WTC11 (cell line): ENCODE data around the gene NFIA. TPM values are rescaled to one million over a fixed set of nuclear protein-coding genes. Genes with fewer than 3 reads are reported as not detected.

Source experiments
- ATAC-seq: fragments of 200-7000 bp; cut with Tn5 transposase; 2 replicates; pipeline ENCODE4 v1.10.0; 2021; ENCODE audit warnings: mild to moderate bottlenecking, moderate library complexity
- CTCF ChIA-PET: fragments of 300-600 bp; sonication (Branson Sonifier 250); formaldehyde crosslinking; loops from one replicate; lab custom pipeline; 2021; ENCODE audit warnings: antibody characterized with exemption; lab: Charles Lee
- POLR2A ChIA-PET: fragments of 350-600 bp; sonication (Branson Sonifier 250); formaldehyde crosslinking; loops from one replicate; lab custom pipeline; 2021; ENCODE audit warnings: antibody characterized with exemption; lab: Charles Lee
- DNase-seq: peaks from one replicate; pipeline ENCODE4 v3.0.0; 2021; ENCODE audit warnings: low spot score
- H3K27ac Mint-ChIP-seq: 2 replicates; pipeline ENCODE4 v1.8.0; 2021; ENCODE audit warnings: mixed read lengths
- H3K27me3 Mint-ChIP-seq: 2 replicates; pipeline ENCODE4 v1.8.0; 2021; ENCODE audit warnings: low read depth, mild to moderate bottlenecking, moderate library complexity, mixed read lengths
- H3K36me3 Mint-ChIP-seq: 2 replicates; pipeline ENCODE4 v1.8.0; 2021; ENCODE audit warnings: mixed read lengths
- H3K4me1 Mint-ChIP-seq: 2 replicates; pipeline ENCODE4 v1.8.0; 2022; ENCODE audit warnings: mixed read lengths
- H3K4me3 Mint-ChIP-seq: 2 replicates; pipeline ENCODE4 v1.8.0; 2021; ENCODE audit warnings: mild to moderate bottlenecking, moderate library complexity, mixed read lengths
- H3K9me3 Mint-ChIP-seq: 2 replicates; pipeline ENCODE4 v1.8.0; 2021; ENCODE audit warnings: mixed read lengths
- AR ChIP-seq: fragments of 250-450 bp; sonication (Bioruptor Pico); IDR thresholded peaks from 2 replicates; pipeline ENCODE4 v1.9.0; 2021; ENCODE audit warnings: mild to moderate bottlenecking
- CREB1 ChIP-seq: sonication (generic); formaldehyde crosslinking; IDR thresholded peaks from 2 replicates; pipeline ENCODE4 v1.8.0; 2023; ENCODE audit warnings: mild to moderate bottlenecking, missing genetic modification reagents
- ELF4 ChIP-seq: sonication (generic); formaldehyde crosslinking; IDR thresholded peaks from 2 replicates; pipeline ENCODE4 v1.8.1; 2022; ENCODE audit warnings: low read depth, mild to moderate bottlenecking, moderate library complexity, missing genetic modification reagents
- EMX1 ChIP-seq: fragments of 250-450 bp; sonication (Bioruptor Pico); IDR thresholded peaks from 2 replicates; pipeline ENCODE4 v1.8.0; 2021; ENCODE audit warnings: mild to moderate bottlenecking
- FOXK1 ChIP-seq: sonication (generic); formaldehyde crosslinking; IDR thresholded peaks from 2 replicates; pipeline ENCODE4 v1.8.0; 2022; ENCODE audit warnings: mild to moderate bottlenecking, moderate library complexity, missing genetic modification reagents
- FOXP1 ChIP-seq: sonication (generic); formaldehyde crosslinking; IDR thresholded peaks from 2 replicates; pipeline ENCODE4 v1.8.0; 2022; ENCODE audit warnings: missing genetic modification reagents, mild to moderate bottlenecking, moderate library complexity, borderline replicate concordance
- GRHL2 ChIP-seq: fragments of 250-450 bp; sonication (Bioruptor Pico); IDR thresholded peaks from 2 replicates; pipeline ENCODE4 v1.8.0; 2022; ENCODE audit warnings: mild to moderate bottlenecking, moderate library complexity; ENCODE audit not compliant: insufficient replicate concordance, severe bottlenecking
- IRF2 ChIP-seq: sonication (generic); formaldehyde crosslinking; IDR thresholded peaks from 2 replicates; pipeline ENCODE4 v1.8.0; 2022; ENCODE audit warnings: low read depth, missing genetic modification reagents, borderline replicate concordance
- MAX ChIP-seq: sonication (generic); formaldehyde crosslinking; IDR thresholded peaks from 2 replicates; pipeline ENCODE4 v1.8.0; 2022; ENCODE audit warnings: mild to moderate bottlenecking, missing genetic modification reagents
- NFE2L1 ChIP-seq: sonication (generic); formaldehyde crosslinking; IDR thresholded peaks from 2 replicates; pipeline ENCODE4 v1.8.1; 2023; ENCODE audit warnings: missing genetic modification reagents
- NR1H2 ChIP-seq: sonication (generic); formaldehyde crosslinking; IDR thresholded peaks from 2 replicates; pipeline ENCODE4 v1.9.0; 2021; ENCODE audit warnings: mild to moderate bottlenecking, moderate library complexity, missing genetic modification reagents
- NR3C1 ChIP-seq: sonication (generic); formaldehyde crosslinking; conservative IDR thresholded peaks from 2 replicates; pipeline ENCODE4 v1.8.1; 2023; ENCODE audit warnings: low read depth, mild to moderate bottlenecking, missing genetic modification reagents
- ZNF121 ChIP-seq: sonication (generic); formaldehyde crosslinking; IDR thresholded peaks from 2 replicates; pipeline ENCODE4 v1.8.0; 2023; ENCODE audit warnings: missing genetic modification reagents
- ZNF138 ChIP-seq: sonication (generic); formaldehyde crosslinking; conservative IDR thresholded peaks from 2 replicates; pipeline ENCODE4 v1.8.1; 2022; ENCODE audit warnings: mild to moderate bottlenecking, moderate library complexity, missing genetic modification reagents
- ZNF219 ChIP-seq: sonication (generic); formaldehyde crosslinking; IDR thresholded peaks from 2 replicates; pipeline ENCODE4 v1.8.0; 2023; ENCODE audit warnings: missing genetic modification reagents, mild to moderate bottlenecking, borderline replicate concordance
- ZNF232 ChIP-seq: sonication (generic); formaldehyde crosslinking; IDR thresholded peaks from 2 replicates; pipeline ENCODE4 v1.8.0; 2022; ENCODE audit warnings: mild to moderate bottlenecking, missing genetic modification reagents
- ZNF317 ChIP-seq: sonication (generic); formaldehyde crosslinking; IDR thresholded peaks from 2 replicates; pipeline ENCODE4 v1.8.1; 2023; ENCODE audit warnings: low read depth, mild to moderate bottlenecking, moderate library complexity, missing genetic modification reagents, borderline replicate concordance
- ZNF423 ChIP-seq: fragments of 250-450 bp; sonication (Bioruptor Pico); IDR thresholded peaks from 2 replicates; pipeline ENCODE4 v2.1.2; 2022; ENCODE audit warnings: mild to moderate bottlenecking, moderate library complexity
- total RNA-seq: library from RNA; stranded (reverse); gene quantifications from 3 replicates; pipeline ENCODE4 v1.2.3, GENCODE V29; 2021
- TF ChIP-seq, protein P1 (sequence below): sonication (generic); formaldehyde crosslinking; conservative IDR thresholded peaks from 2 replicates; pipeline ENCODE4 v1.8.1; 2023; ENCODE audit warnings: mild to moderate bottlenecking, low read depth, missing genetic modification reagents, moderate library complexity
- TF ChIP-seq, protein P2 (sequence below): sonication (generic); formaldehyde crosslinking; IDR thresholded peaks from 2 replicates; pipeline ENCODE4 v1.8.1; 2023; ENCODE audit warnings: mild to moderate bottlenecking, missing genetic modification reagents, moderate library complexity
- TF ChIP-seq, protein P3 (sequence below): sonication (generic); formaldehyde crosslinking; IDR thresholded peaks from 2 replicates; pipeline ENCODE4 v1.8.0; 2022; ENCODE audit warnings: mild to moderate bottlenecking, missing genetic modification reagents

The NFIA gene
- total RNA-seq, 1 experiment from 2014 or later, result 16.7 TPM

GRCh38 chr1:61098333-61098732 lies 16.0 kb downstream of the NFIA start:
- ATAC-seq (no peak), DNase-seq (no peak)
- H3K27ac Mint-ChIP-seq, result no peak overlapping the region
- H3K27me3 Mint-ChIP-seq, result no peaks in the 10 kb centered on the region
- H3K36me3 Mint-ChIP-seq, result no peaks in the 10 kb centered on the region
- H3K9me3 Mint-ChIP-seq, result no peaks in the 10 kb centered on the region
- TF ChIP-seq ZNF138 (no peak), NFE2L1 (CRISPR knock-in tag) (no peak)
- TF ChIP-seq, protein P1, sequence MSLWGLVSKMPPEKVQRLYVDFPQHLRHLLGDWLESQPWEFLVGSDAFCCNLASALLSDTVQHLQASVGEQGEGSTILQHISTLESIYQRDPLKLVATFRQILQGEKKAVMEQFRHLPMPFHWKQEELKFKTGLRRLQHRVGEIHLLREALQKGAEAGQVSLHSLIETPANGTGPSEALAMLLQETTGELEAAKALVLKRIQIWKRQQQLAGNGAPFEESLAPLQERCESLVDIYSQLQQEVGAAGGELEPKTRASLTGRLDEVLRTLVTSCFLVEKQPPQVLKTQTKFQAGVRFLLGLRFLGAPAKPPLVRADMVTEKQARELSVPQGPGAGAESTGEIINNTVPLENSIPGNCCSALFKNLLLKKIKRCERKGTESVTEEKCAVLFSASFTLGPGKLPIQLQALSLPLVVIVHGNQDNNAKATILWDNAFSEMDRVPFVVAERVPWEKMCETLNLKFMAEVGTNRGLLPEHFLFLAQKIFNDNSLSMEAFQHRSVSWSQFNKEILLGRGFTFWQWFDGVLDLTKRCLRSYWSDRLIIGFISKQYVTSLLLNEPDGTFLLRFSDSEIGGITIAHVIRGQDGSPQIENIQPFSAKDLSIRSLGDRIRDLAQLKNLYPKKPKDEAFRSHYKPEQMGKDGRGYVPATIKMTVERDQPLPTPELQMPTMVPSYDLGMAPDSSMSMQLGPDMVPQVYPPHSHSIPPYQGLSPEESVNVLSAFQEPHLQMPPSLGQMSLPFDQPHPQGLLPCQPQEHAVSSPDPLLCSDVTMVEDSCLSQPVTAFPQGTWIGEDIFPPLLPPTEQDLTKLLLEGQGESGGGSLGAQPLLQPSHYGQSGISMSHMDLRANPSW (CRISPR knock-in tag), result no peak
- CTCF ChIA-PET, result no interaction called here
- no peak overlapping the region for H3K4me3 Mint-ChIP-seq
- POLR2A ChIA-PET, result no interaction called here
- peaks cover 8% of the 10 kb centered on the region for H3K4me1 Mint-ChIP-seq

DNA sequence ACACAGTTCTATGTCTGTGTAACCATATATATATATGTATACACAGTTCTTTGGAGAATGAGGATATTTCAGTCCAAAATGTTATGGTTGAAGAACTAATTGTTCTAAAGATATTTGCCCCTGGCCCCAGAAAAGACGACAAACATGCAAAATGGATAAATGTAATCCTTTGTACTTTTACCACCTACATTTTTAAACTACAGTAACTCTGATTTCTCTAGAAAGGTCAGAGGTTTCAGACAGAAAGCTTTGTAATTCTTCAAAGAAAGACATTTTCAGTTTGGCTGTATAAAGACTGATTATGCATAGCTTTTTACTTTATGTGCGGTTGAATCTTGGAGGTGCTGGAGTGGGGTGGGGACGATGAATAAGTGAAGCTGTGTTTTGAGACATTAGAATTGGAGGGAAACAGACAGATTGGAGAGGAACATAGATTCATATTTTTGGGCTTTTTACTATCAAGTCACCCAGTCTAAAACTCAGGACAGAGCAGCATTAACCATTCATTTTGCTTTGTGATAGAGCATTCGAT lies 16.6 kb downstream of the NFIA start:
- Mint-ChIP-seq H3K4me3 (no peak overlapping the region), H3K9me3 (no peaks in the 10 kb centered on the region), H3K27me3 (no peaks in the 10 kb centered on the region), H3K27ac (no peak overlapping the region), H3K36me3 (no peaks in the 10 kb centered on the region), H3K4me1 (peaks cover 2% of the 10 kb centered on the region)
- ChIA-PET POLR2A (no interaction called here), CTCF (no interaction called here)
- DNase-seq (no peak), ATAC-seq (no peak)
- TF ChIP-seq MAX (CRISPR knock-in tag) (no peak), CREB1 (no peak), ZNF121 (CRISPR knock-in tag) (no peak), GRHL2 (no peak), ELF4 (CRISPR knock-in tag) (no peak), AR (CRISPR knock-in tag) (no peak), FOXK1 (CRISPR knock-in tag) (no peak), ZNF219 (CRISPR knock-in tag) (no peak), NR1H2 (CRISPR knock-in tag) (no peak), ZNF423 (CRISPR knock-in tag) (no peak), ZNF232 (CRISPR knock-in tag) (no peak), NR3C1 (CRISPR knock-in tag) (no peak), EMX1 (CRISPR knock-in tag) (no peak), FOXP1 (CRISPR knock-in tag) (no peak), IRF2 (no peak), ZNF317 (CRISPR knock-in tag) (no peak)
- TF ChIP-seq, protein P1 (CRISPR knock-in tag), result no peak
- TF ChIP-seq, protein P2, sequence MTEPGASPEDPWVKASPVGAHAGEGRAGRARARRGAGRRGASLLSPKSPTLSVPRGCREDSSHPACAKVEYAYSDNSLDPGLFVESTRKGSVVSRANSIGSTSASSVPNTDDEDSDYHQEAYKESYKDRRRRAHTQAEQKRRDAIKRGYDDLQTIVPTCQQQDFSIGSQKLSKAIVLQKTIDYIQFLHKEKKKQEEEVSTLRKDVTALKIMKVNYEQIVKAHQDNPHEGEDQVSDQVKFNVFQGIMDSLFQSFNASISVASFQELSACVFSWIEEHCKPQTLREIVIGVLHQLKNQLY, result no peak
- TF ChIP-seq, protein P3, sequence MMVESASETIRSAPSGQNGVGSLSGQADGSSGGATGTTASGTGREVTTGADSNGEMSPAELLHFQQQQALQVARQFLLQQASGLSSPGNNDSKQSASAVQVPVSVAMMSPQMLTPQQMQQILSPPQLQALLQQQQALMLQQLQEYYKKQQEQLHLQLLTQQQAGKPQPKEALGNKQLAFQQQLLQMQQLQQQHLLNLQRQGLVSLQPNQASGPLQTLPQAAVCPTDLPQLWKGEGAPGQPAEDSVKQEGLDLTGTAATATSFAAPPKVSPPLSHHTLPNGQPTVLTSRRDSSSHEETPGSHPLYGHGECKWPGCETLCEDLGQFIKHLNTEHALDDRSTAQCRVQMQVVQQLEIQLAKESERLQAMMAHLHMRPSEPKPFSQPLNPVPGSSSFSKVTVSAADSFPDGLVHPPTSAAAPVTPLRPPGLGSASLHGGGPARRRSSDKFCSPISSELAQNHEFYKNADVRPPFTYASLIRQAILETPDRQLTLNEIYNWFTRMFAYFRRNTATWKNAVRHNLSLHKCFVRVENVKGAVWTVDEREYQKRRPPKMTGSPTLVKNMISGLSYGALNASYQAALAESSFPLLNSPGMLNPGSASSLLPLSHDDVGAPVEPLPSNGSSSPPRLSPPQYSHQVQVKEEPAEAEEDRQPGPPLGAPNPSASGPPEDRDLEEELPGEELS (CRISPR knock-in tag), result no peak
